ENCODE measurements around the gene CSPG5.

Gene CSPG5

DNA sequence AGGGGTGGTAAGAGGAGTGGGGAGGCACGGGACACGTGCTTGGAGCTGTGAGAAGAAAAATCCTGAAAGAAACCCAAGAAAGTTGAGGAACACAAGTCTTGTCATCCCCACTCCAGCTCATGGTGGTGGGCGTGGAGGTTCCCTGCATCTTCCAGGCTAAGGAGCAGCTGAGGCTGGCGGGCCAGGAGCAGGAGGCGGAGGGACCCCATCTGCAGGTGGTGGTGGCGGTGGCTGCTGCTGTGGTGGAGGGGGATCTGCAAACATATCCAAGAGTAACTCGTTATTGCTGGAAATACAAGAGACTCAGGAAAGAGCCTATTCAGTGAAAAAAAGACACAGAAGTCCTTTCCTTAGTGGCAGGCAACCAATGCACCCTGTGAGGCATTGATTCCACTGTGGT is 9.4 kb upstream of the CSPG5 start:
- Histone ChIP-seq H3K4me1 (ENCODE audit: control insufficient read depth, insufficient read depth, low read length) (peaks cover 9% of the 10 kb centered on the region; the same call in 1 of the 2 replicates), H3K4me3 (ENCODE audit: low read depth, low read length) (no peak overlapping the region), H3K27ac (ENCODE audit: low read depth, low read length) (no peak overlapping the region), H3K9me3 (ENCODE audit: control insufficient read depth, insufficient read depth, low read length) (no peaks in the 10 kb centered on the region), H3K9ac (ENCODE audit: low read depth, low read length) (no peak overlapping the region), H3K36me3 (ENCODE audit: control insufficient read depth, insufficient read depth, low read length) (peaks cover 76% of the 10 kb centered on the region), H3K27me3 (ENCODE audit: control insufficient read depth, insufficient read depth, low read length) (no peaks in the 10 kb centered on the region)

DNA sequence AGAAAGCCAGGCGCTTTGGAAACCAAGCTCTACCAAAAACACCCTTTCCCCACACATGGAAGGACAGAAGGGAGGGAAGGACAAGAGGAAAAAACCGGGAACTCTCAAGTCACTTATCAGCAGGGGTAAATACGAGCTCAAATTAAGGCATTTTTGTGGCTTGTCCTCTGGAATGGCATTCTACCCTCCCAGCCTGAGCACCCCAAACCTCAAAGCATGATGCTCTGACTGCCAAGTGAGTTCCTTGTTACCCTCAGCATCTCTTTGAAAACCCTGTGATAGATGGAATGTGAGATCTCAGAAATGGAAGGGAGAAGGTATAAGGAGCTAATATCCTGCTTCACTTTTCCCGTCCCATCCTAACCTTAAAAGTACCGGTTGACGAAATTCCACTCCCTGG is 8.1 kb upstream of the CSPG5 start:
- Histone ChIP-seq H3K4me1 (ENCODE audit: control insufficient read depth, insufficient read depth, low read length) (peaks cover 9% of the 10 kb centered on the region; the same call in 1 of the 2 replicates), H3K27ac (ENCODE audit: low read depth, low read length) (no peak overlapping the region), H3K36me3 (ENCODE audit: control insufficient read depth, insufficient read depth, low read length) (peaks cover 63% of the 10 kb centered on the region), H3K9ac (ENCODE audit: low read depth, low read length) (no peak overlapping the region), H3K9me3 (ENCODE audit: control insufficient read depth, insufficient read depth, low read length) (no peaks in the 10 kb centered on the region), H3K27me3 (ENCODE audit: control insufficient read depth, insufficient read depth, low read length) (no peaks in the 10 kb centered on the region), H3K4me3 (ENCODE audit: low read depth, low read length) (no peak overlapping the region)

- no peaks in the 10 kb centered on the region for H3K9me3 ChIP-seq (ENCODE audit: control insufficient read depth, insufficient read depth, low read length)
Observed at GRCh38 chr3:47583320-47584075, 4.8 kb upstream of the CSPG5 start.

DNA sequence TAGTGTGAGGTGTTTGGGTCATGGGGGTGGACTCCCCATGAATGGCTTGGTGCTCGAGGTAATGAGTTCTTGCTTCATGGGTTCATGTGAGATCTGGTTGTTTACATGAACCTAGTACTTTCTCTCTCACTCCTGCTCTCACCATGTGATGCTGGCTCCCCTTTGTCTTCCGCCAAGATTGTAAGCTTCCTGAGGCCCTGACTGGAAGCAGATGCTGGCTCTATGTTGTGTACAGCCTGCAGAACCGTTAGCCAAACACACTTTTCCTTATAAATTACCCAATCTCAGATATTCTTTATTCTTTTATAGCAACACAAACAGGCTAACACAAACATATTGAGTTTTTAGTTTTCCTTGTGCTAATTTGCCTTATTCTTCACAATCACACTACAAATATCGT is 3.2 kb upstream of the CSPG5 start:
- Histone ChIP-seq H3K9me3 (ENCODE audit: control insufficient read depth, insufficient read depth, low read length) (no peaks in the 10 kb centered on the region), H3K27me3 (ENCODE audit: control insufficient read depth, insufficient read depth, low read length) (peaks cover 33% of the 10 kb centered on the region), H3K36me3 (ENCODE audit: control insufficient read depth, insufficient read depth, low read length) (peaks cover 18% of the 10 kb centered on the region), H3K9ac (ENCODE audit: low read depth, low read length) (no peak overlapping the region), H3K27ac (ENCODE audit: low read depth, low read length) (no peak overlapping the region), H3K4me3 (ENCODE audit: low read depth, low read length) (no peak overlapping the region), H3K4me1 (ENCODE audit: control insufficient read depth, insufficient read depth, low read length) (peaks cover 9% of the 10 kb centered on the region; the same call in 1 of the 2 replicates)

More at GRCh38 chr3:47583320-47584075, 4.8 kb upstream of the CSPG5 start:
- Histone ChIP-seq H3K27me3 (ENCODE audit: control insufficient read depth, insufficient read depth, low read length) (peaks cover 22% of the 10 kb centered on the region), H3K4me3 (ENCODE audit: low read depth, low read length) (no peak overlapping the region), H3K4me1 (ENCODE audit: control insufficient read depth, insufficient read depth, low read length) (peaks cover 9% of the 10 kb centered on the region; the same call in 1 of the 2 replicates), H3K9ac (ENCODE audit: low read depth, low read length) (no peak overlapping the region), H3K36me3 (ENCODE audit: control insufficient read depth, insufficient read depth, low read length) (peaks cover 35% of the 10 kb centered on the region), H3K27ac (ENCODE audit: low read depth, low read length) (no peak overlapping the region)

GRCh38 chr3:47581422-47581821 is 2.8 kb upstream of the CSPG5 start:
- peaks cover 9% of the 10 kb centered on the region; the same call in 1 of the 2 replicates for H3K4me1 ChIP-seq (ENCODE audit: control insufficient read depth, insufficient read depth, low read length)
- H3K36me3 ChIP-seq (ENCODE audit: control insufficient read depth, insufficient read depth, low read length): peaks cover 14% of the 10 kb centered on the region
- H3K27me3 ChIP-seq (ENCODE audit: control insufficient read depth, insufficient read depth, low read length): peaks cover 34% of the 10 kb centered on the region
- H3K27ac ChIP-seq (ENCODE audit: low read depth, low read length): no peak overlapping the region
- no peak overlapping the region for H3K4me3 ChIP-seq (ENCODE audit: low read depth, low read length)
- no peaks in the 10 kb centered on the region for H3K9me3 ChIP-seq (ENCODE audit: control insufficient read depth, insufficient read depth, low read length)
- H3K9ac ChIP-seq (ENCODE audit: low read depth, low read length): no peak overlapping the region

DNA sequence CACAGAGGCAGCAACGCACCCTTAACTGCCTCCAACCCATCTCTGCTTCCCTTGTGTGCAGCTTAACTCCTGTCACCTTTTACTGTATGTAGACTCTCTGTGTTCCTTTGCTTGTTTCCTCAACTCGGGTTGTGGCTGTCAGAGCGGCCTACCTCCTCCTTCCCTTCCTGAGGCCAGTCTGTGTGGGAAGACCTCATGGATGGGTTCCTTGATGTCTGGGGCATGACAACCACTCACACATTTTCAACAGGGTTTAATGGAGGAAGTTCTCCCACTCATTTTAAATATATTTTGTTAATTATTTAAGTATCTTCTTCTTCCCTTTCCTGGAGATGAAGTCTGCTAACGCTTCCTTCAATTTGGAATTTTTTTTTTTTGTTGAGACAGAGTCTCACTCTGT is 1.8 kb upstream of the CSPG5 start:
- H3K9ac ChIP-seq (ENCODE audit: low read depth, low read length): no peak overlapping the region
- H3K4me1 ChIP-seq (ENCODE audit: control insufficient read depth, insufficient read depth, low read length): peaks cover 9% of the 10 kb centered on the region; the same call in 1 of the 2 replicates
- no peaks in the 10 kb centered on the region for H3K9me3 ChIP-seq (ENCODE audit: control insufficient read depth, insufficient read depth, low read length)
- H3K4me3 ChIP-seq (ENCODE audit: low read depth, low read length): no peak overlapping the region
- no peak overlapping the region for H3K27ac ChIP-seq (ENCODE audit: low read depth, low read length)
- peaks cover 5% of the 10 kb centered on the region for H3K36me3 ChIP-seq (ENCODE audit: control insufficient read depth, insufficient read depth, low read length)
- H3K27me3 ChIP-seq (ENCODE audit: control insufficient read depth, insufficient read depth, low read length): peaks cover 34% of the 10 kb centered on the region

- Histone ChIP-seq H3K9me3 (ENCODE audit: control insufficient read depth, insufficient read depth, low read length) (no peaks in the 10 kb centered on the region), H3K4me1 (ENCODE audit: control insufficient read depth, insufficient read depth, low read length) (peaks cover 9% of the 10 kb centered on the region; the same call in 1 of the 2 replicates), H3K4me3 (ENCODE audit: low read depth, low read length) (no peak overlapping the region)
Observed at GRCh38 chr3:47579875-47580274, 1.2 kb upstream of the CSPG5 start.

DNA sequence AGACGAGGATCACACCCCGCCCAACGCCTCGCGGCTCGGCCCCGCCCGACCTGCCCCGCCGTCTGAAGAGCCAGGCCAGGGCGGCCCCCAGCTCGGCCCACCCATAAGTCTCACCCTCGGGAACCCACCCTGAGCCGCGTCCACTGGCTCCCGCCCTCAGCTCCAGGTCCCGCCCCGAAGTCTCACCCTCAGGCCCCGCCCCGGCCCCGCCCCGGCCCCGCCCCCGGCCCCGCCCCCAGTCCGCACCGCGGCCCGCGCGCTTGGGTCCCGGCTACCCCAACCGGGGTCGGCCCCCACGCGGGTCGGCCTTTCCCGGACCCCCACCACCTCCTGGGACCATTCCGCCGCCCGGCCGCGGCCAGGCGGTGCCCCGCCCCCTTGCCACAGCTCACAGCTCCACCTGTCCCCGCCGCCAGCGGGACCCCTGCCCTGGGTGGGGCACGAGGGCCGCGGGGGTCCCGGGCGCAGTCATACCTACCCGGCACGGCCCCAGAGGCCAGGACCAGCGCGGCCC is 489 bp downstream of the CSPG5 start:
- peak overlapping the region; percentile 57; the same call in 1 of the 2 replicates for H3K4me3 ChIP-seq (ENCODE audit: low read depth, low read length)
- H3K27ac ChIP-seq (ENCODE audit: low read depth, low read length): no peak overlapping the region
- H3K27me3 ChIP-seq (ENCODE audit: control insufficient read depth, insufficient read depth, low read length): peaks cover 34% of the 10 kb centered on the region
- no peaks in the 10 kb centered on the region for H3K36me3 ChIP-seq (ENCODE audit: control insufficient read depth, insufficient read depth, low read length)
- H3K9ac ChIP-seq (ENCODE audit: low read depth, low read length): no peak overlapping the region
- no peaks in the 10 kb centered on the region for H3K9me3 ChIP-seq (ENCODE audit: control insufficient read depth, insufficient read depth, low read length)
- H3K4me1 ChIP-seq (ENCODE audit: control insufficient read depth, insufficient read depth, low read length): no peaks in the 10 kb centered on the region

More at GRCh38 chr3:47579875-47580274, 1.2 kb upstream of the CSPG5 start:
- H3K36me3 ChIP-seq (ENCODE audit: control insufficient read depth, insufficient read depth, low read length): no peaks in the 10 kb centered on the region
- no peak overlapping the region for H3K9ac ChIP-seq (ENCODE audit: low read depth, low read length)
- H3K27ac ChIP-seq (ENCODE audit: low read depth, low read length): no peak overlapping the region
- H3K27me3 ChIP-seq (ENCODE audit: control insufficient read depth, insufficient read depth, low read length): peaks cover 34% of the 10 kb centered on the region

DNA sequence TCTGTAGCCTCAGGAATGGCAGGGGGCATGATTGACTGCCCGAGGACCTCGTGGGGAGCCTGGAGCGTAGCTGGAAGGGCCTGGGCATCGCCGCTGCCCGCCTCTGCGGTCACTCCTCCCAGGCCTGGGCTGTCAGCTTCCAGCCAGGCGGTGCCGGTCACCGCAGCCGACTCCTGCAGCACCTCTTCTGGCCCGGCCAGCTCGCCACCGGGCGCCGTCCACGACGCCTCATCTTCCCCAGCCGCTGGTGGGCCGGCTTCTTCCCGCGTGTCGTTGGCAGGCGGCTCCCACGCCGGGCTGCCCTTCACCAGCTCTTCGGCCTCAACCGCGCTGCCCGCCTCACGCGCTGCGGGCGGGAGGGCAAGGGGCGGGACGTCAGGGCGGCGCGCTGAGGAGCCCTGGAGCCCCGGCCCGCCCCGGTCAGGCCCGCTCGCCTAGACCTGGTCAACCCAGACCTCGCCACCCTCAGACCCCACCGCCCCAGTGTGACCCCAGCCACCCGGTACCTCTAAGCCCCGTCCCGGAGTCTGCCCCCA is 1.0 kb downstream of the CSPG5 start:
- Histone ChIP-seq H3K4me1 (ENCODE audit: control insufficient read depth, insufficient read depth, low read length) (no peaks in the 10 kb centered on the region), H3K9ac (ENCODE audit: low read depth, low read length) (no peak overlapping the region), H3K36me3 (ENCODE audit: control insufficient read depth, insufficient read depth, low read length) (no peaks in the 10 kb centered on the region), H3K4me3 (ENCODE audit: low read depth, low read length) (peak overlapping the region; percentile 43; the same call in 1 of the 2 replicates), H3K9me3 (ENCODE audit: control insufficient read depth, insufficient read depth, low read length) (no peaks in the 10 kb centered on the region), H3K27me3 (ENCODE audit: control insufficient read depth, insufficient read depth, low read length) (peaks cover 34% of the 10 kb centered on the region), H3K27ac (ENCODE audit: low read depth, low read length) (no peak overlapping the region)

DNA sequence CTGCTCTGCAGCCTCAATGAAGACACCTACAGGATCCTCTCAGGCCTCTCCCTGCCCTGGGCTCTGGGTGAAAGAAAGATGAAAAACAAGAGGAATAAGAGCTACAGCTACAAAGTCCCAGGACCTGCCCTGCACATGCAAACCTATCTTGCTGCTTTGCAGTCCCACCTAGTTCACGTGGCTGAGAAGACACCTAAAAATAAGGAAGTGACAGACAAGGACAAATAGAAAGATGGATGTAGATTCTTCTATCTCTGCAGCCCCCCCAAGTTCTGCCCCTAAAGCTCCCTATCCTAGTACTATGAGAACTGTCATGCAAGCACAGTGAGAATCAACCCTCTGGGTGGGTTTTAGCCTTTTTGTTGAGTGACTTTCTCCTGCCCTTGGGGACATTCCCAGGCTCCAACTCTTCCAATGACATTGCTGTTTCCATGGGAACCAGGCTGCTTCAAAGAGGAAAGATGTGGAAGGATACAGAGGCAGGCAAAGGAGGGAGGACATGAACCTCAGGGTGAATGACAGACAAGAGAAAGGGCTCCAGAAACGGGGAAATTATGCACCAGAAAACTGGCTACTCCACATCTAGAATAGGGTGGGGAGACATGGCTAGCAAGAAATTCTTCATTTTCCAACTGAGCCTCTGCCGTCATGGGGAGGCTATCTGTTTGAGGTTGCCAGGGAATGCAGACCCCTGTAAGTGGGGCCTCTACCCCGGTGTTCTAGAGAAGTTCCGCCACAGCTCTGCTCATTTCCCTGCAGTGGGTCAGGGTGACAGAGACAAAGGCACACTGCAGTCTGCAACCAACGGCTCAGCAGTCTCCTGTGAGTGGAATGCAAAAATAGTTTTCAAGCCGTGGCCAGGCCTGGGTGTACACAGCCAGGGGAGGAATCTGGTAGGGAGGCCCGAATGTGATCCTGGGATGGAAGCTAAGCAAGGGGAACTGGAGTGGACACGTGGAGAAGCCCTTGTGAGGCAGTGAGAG is 5.2 kb downstream of the CSPG5 start:
- no peak overlapping the region for H3K4me3 ChIP-seq (ENCODE audit: low read depth, low read length)
- H3K9me3 ChIP-seq (ENCODE audit: control insufficient read depth, insufficient read depth, low read length): no peaks in the 10 kb centered on the region
- no peaks in the 10 kb centered on the region for H3K36me3 ChIP-seq (ENCODE audit: control insufficient read depth, insufficient read depth, low read length)
- no peak overlapping the region for H3K9ac ChIP-seq (ENCODE audit: low read depth, low read length)
- no peak overlapping the region for H3K27ac ChIP-seq (ENCODE audit: low read depth, low read length)
- H3K27me3 ChIP-seq (ENCODE audit: control insufficient read depth, insufficient read depth, low read length): peaks cover 12% of the 10 kb centered on the region
- H3K4me1 ChIP-seq (ENCODE audit: control insufficient read depth, insufficient read depth, low read length): no peaks in the 10 kb centered on the region

Data from HUES48 (cell line).